PC-3 (cell line): Measurements from ENCODE around the gene MTMR2. TPM values are rescaled to one million over a fixed set of nuclear protein-coding genes. Genes with fewer than 3 reads are reported as not detected.
A peak's percentile ranks its signal among the peaks of the same experiment; 100 is the strongest.

Source experiments
- ATAC-seq: fragments of 200-7000 bp; cut with Tn5 transposase; 2 replicates; pipeline ENCODE4 v1.9.1; 2020; ENCODE audit warnings: mild to moderate bottlenecking, moderate library complexity
- BruUV-seq: library from RNA; stranded (reverse); fragments of 400-500 nt; replicated peaks from 2 replicates; lab custom pipeline; 2021; lab: Mats Ljungman, UMichigan
- CTCF ChIA-PET: fragments of 300-600 bp; sonication (Branson Sonifier 250); formaldehyde crosslinking; loops from one replicate; lab custom pipeline; 2022; ENCODE audit warnings: antibody characterized with exemption; lab: Charles Lee
- POLR2A ChIA-PET: fragments of 300-600 bp; sonication (Branson Sonifier 250); formaldehyde crosslinking; loops from one replicate; lab custom pipeline; 2022; ENCODE audit warnings: antibody characterized with exemption; ENCODE audit not compliant: unreplicated experiment; lab: Charles Lee
- DNase-seq: peaks from one replicate; pipeline ENCODE4 v3.0.0-alpha.2; 2015
- H2AFZ ChIP-seq: fragments of 300-600 bp; sonication (generic); 2 replicates; pipeline ENCODE4 v1.6.0; 2016; ENCODE audit warnings: antibody characterized with exemption, low read length
- H3F3A ChIP-seq: fragments of 300-600 bp; sonication (generic); one replicate; pipeline ENCODE4 v1.6.0; 2017; ENCODE audit warnings: antibody characterized with exemption, low read length, control low read depth, mild to moderate bottlenecking; ENCODE audit not compliant: unreplicated experiment
- H3K27ac ChIP-seq: fragments of 300-600 bp; sonication (generic); 2 replicates; pipeline ENCODE4 v1.5.1; 2016; ENCODE audit warnings: mild to moderate bottlenecking, low read length
- H3K27me3 ChIP-seq: fragments of 300-600 bp; sonication (generic); 2 replicates; pipeline ENCODE4 v1.6.1; 2016; ENCODE audit warnings: low read length, mixed read lengths
- H3K36me3 ChIP-seq: fragments of 300-600 bp; sonication (generic); 2 replicates; pipeline ENCODE4 v1.6.1; 2016; ENCODE audit warnings: low read depth, mixed run types, low read length, mixed read lengths
- H3K4me1 ChIP-seq: fragments of 300-600 bp; sonication (generic); 2 replicates; pipeline ENCODE4 v1.5.1; 2016; ENCODE audit warnings: low read length; ENCODE audit not compliant: insufficient read depth
- H3K4me2 ChIP-seq: fragments of 300-600 bp; sonication (generic); 2 replicates; pipeline ENCODE4 v1.6.0; 2016; ENCODE audit warnings: low read length
- H3K4me3 ChIP-seq: fragments of 300-600 bp; sonication (generic); 2 replicates; pipeline ENCODE4 v1.5.1; 2016; ENCODE audit warnings: mild to moderate bottlenecking, low read length, mixed read lengths
- H3K79me2 ChIP-seq: fragments of 300-600 bp; sonication (generic); 2 replicates; pipeline ENCODE4 v1.6.1; 2017; ENCODE audit warnings: low read length, mixed read lengths
- H3K9ac ChIP-seq: fragments of 300-600 bp; sonication (generic); 2 replicates; pipeline ENCODE4 v1.6.0; 2016; ENCODE audit warnings: mild to moderate bottlenecking, low read length
- H3K9me2 ChIP-seq: fragments of 300-600 bp; sonication (generic); replicated peaks from 2 replicates; pipeline ENCODE4 v1.6.1; 2016; ENCODE audit warnings: mixed run types, low read length, mixed read lengths
- H3K9me3 ChIP-seq: fragments of 300-600 bp; sonication (generic); 2 replicates; pipeline ENCODE4 v1.6.1; 2016; ENCODE audit warnings: low read length, mixed read lengths
- H4K20me1 ChIP-seq: fragments of 300-600 bp; sonication (generic); 2 replicates; pipeline ENCODE4 v1.6.1; 2016; ENCODE audit warnings: low read length, mixed read lengths
- CTCF ChIP-seq: fragments of 300-600 bp; sonication (generic); conservative IDR thresholded peaks from 2 replicates; pipeline ENCODE4 v1.5.1; 2017; ENCODE audit warnings: antibody characterized with exemption, low read depth, mild to moderate bottlenecking, low read length
- EZH2 ChIP-seq: fragments of 300-600 bp; sonication (generic); IDR thresholded peaks from one replicate; pipeline ENCODE4 v1.6.1; 2017; ENCODE audit warnings: antibody characterized with exemption, mild to moderate bottlenecking, low read length; ENCODE audit not compliant: unreplicated experiment
- EZH2phosphoT487 ChIP-seq: fragments of 300-600 bp; sonication (generic); IDR thresholded peaks from 2 replicates; pipeline ENCODE4 v1.6.1; 2018; ENCODE audit warnings: mild to moderate bottlenecking, antibody characterized with exemption, low read length, borderline replicate concordance
- intact Hi-C: fragments of 100-400 bp; cut with micrococcal nuclease; formaldehyde crosslinking; loops from 2 replicates; pipeline ENCODE4 v1.9.0; 2023
- total RNA-seq: library from RNA; depleted of rRNA; stranded (reverse); fragments of >200 nt; gene quantifications from 2 replicates; pipeline ENCODE4 v1.2.3, GENCODE V29; 2014

The MTMR2 gene
- total RNA-seq, 1 experiment from 2014 or later: 31.7 TPM

- ChIA-PET CTCF (no interaction called here), POLR2A (no interaction called here)
- BruUV-seq: no TSS peak
- intact Hi-C loops: loop anchor here (10.0 kb wide), 1 partner anchor 380 kb away; no protein-coding TSS in a partner anchor
- Histone ChIP-seq H2AFZ (no peak overlapping the region), H3K4me1 (peaks cover 22% of the 10 kb centered on the region), H3K27me3 (no peaks in the 10 kb centered on the region), H4K20me1 (0 out of 2 replicates have a peak, but pooled peaks cover 8% of the 10 kb centered on the region), H3K9me3 (no peaks in the 10 kb centered on the region), H3K27ac (no peak overlapping the region), H3F3A (peaks cover 14% of the 10 kb centered on the region), H3K79me2 (no peaks in the 10 kb centered on the region), H3K4me3 (no peak overlapping the region), H3K9ac (no peak overlapping the region), H3K9me2 (no peaks in the 10 kb centered on the region), H3K4me2 (no peak overlapping the region), H3K36me3 (peaks cover 61% of the 10 kb centered on the region)
- TF ChIP-seq EZH2phosphoT487: no peak
- no peak for TF ChIP-seq CTCF
- TF ChIP-seq EZH2: no peak
- DNase-seq (no peak), ATAC-seq (no peak)
Measured at GRCh38 chr11:95845167-95845566, 78.7 kb downstream of the MTMR2 start.

GRCh38 chr11:95835768-95836488 is 88.0 kb downstream of the MTMR2 start:
- Histone ChIP-seq H3K9me2 (no peaks in the 10 kb centered on the region), H3K27ac (no peak overlapping the region), H2AFZ (no peak overlapping the region), H4K20me1 (no peaks in the 10 kb centered on the region), H3K27me3 (no peaks in the 10 kb centered on the region), H3K9ac (no peak overlapping the region), H3K4me2 (no peak overlapping the region), H3K4me3 (no peak overlapping the region), H3K4me1 (peaks cover 38% of the 10 kb centered on the region), H3K79me2 (no peaks in the 10 kb centered on the region), H3K36me3 (peaks cover 56% of the 10 kb centered on the region), H3K9me3 (no peaks in the 10 kb centered on the region), H3F3A (peaks cover 12% of the 10 kb centered on the region)
- CTCF ChIA-PET: interaction anchor here (0.5 to 1.7 kb wide), 11 partner anchors 13 to 728 kb away, joined by 3 to 19 read pairs (median 4); partner anchors contain the start of genes CCDC82, JRKL and MAML2
- intact Hi-C loops: loop anchor here (1.0 to 10.0 kb wide), 7 partner anchors 132 to 590 kb away; partner anchors contain the start of gene MAML2
- ATAC-seq: peak; percentile 61
- TF ChIP-seq EZH2: no peak
- TF ChIP-seq EZH2phosphoT487: no peak
- peak; percentile 99 for TF ChIP-seq CTCF
- POLR2A ChIA-PET: interaction anchor here (0.6 to 0.7 kb wide), 2 partner anchors 554 to 1226 kb away, joined by 3 to 4 read pairs; partner anchors contain the start of gene CCDC82
- peak; percentile 94 for DNase-seq
- BruUV-seq: no TSS peak
